OCI-LY1 (cell line): ENCODE data around the gene C8A.

Experiments used
- H2AFZ ChIP-seq: fragments of 200-600 bp; sonication (generic), shearing (Covaris generic); 2 replicates; pipeline ENCODE4 v1.6.0; 2014; ENCODE audit warnings: antibody characterized with exemption, mild to moderate bottlenecking, low read length
- H3F3A ChIP-seq: fragments of 200-600 bp; sonication (generic), shearing (Covaris generic); 2 replicates; pipeline ENCODE4 v1.6.0; 2014; ENCODE audit warnings: mild to moderate bottlenecking, antibody characterized with exemption, low read length, moderate library complexity; ENCODE audit not compliant: insufficient read depth
- H3K27ac ChIP-seq: fragments of 200-600 bp; sonication (generic); 2 replicates; pipeline ENCODE4 v1.5.1; 2014; ENCODE audit warnings: low read length, mixed run types, mild to moderate bottlenecking, low read depth; ENCODE audit not compliant: poor library complexity, severe bottlenecking
- H3K27me3 ChIP-seq: fragments of 200-600 bp; sonication (generic); 2 replicates; pipeline ENCODE4 v1.6.0; 2014; ENCODE audit warnings: antibody characterized with exemption, mild to moderate bottlenecking, low read length, moderate library complexity; ENCODE audit not compliant: insufficient read depth
- H3K36me3 ChIP-seq: fragments of 200-600 bp; sonication (generic); 2 replicates; pipeline ENCODE4 v1.6.1; 2014; ENCODE audit warnings: mild to moderate bottlenecking, antibody characterized with exemption, low read length, moderate library complexity, mixed read lengths; ENCODE audit not compliant: insufficient read depth
- H3K4me1 ChIP-seq: fragments of 200-600 bp; sonication (generic); 2 replicates; pipeline ENCODE4 v1.5.1; 2014; ENCODE audit warnings: mild to moderate bottlenecking, low read length, moderate library complexity; ENCODE audit not compliant: insufficient read depth, severe bottlenecking
- H3K4me2 ChIP-seq: fragments of 200-600 bp; sonication (generic), shearing (Covaris generic); 2 replicates; pipeline ENCODE4 v1.6.1; 2014; ENCODE audit warnings: low read length
- H3K4me3 ChIP-seq: fragments of 200-600 bp; sonication (generic); 2 replicates; pipeline ENCODE4 v1.5.1; 2014; ENCODE audit warnings: low read length, low read depth, mild to moderate bottlenecking, mixed read lengths; ENCODE audit not compliant: poor library complexity, severe bottlenecking
- H3K79me2 ChIP-seq: fragments of 200-600 bp; shearing (Covaris generic); 2 replicates; pipeline ENCODE4 v1.6.1; 2016; ENCODE audit warnings: mixed run types, low read length, mixed read lengths; ENCODE audit not compliant: insufficient read depth
- H3K9ac ChIP-seq: fragments of 200-600 bp; sonication (generic), shearing (Covaris generic); 2 replicates; pipeline ENCODE4 v1.6.1; 2014; ENCODE audit warnings: mild to moderate bottlenecking, low read length, mixed read lengths
- H3K9me2 ChIP-seq: fragments of 200-600 bp; sonication (generic), shearing (Covaris generic); 2 replicates; pipeline ENCODE4 v1.6.1; 2014; ENCODE audit warnings: low read depth, mild to moderate bottlenecking, low read length, mixed read lengths
- H3K9me3 ChIP-seq: fragments of 200-600 bp; shearing (Covaris generic); 2 replicates; pipeline ENCODE4 v1.6.1; 2014; ENCODE audit warnings: low read length, mixed read lengths
- H4K20me1 ChIP-seq: fragments of 200-600 bp; sonication (generic), shearing (Covaris generic); 2 replicates; pipeline ENCODE4 v1.6.0; 2016; ENCODE audit warnings: mild to moderate bottlenecking, low read length; ENCODE audit not compliant: insufficient read depth
- EZH2 ChIP-seq: fragments of 200-600 bp; sonication (generic), shearing (Covaris generic); IDR thresholded peaks from 2 replicates; pipeline ENCODE4 v1.8.0; 2017; ENCODE audit warnings: borderline replicate concordance, mixed run types, mild to moderate bottlenecking, antibody characterized with exemption, low read length, moderate library complexity, mixed read lengths
- TF ChIP-seq, protein P1 (sequence below): fragments of 200-600 bp; sonication (generic), shearing (Covaris generic); IDR thresholded peaks from 2 replicates; pipeline ENCODE4 v1.5.1; 2017; ENCODE audit warnings: mild to moderate bottlenecking, antibody characterized with exemption, low read length, moderate library complexity, mixed read lengths

Gene C8A

GRCh38 chr1:56964349-56965017 lies 109.9 kb downstream of the C8A start:
- Histone ChIP-seq H3K4me1 (no peaks in the 10 kb centered on the region), H2AFZ (no peak overlapping the region), H3K9ac (no peak overlapping the region), H3K36me3 (no peaks in the 10 kb centered on the region), H3K4me3 (no peak overlapping the region), H3K9me2 (no peaks in the 10 kb centered on the region), H4K20me1 (no peaks in the 10 kb centered on the region), H3K4me2 (no peak overlapping the region), H3K27ac (no peak overlapping the region), H3K27me3 (no peaks in the 10 kb centered on the region), H3F3A (no peaks in the 10 kb centered on the region), H3K9me3 (no peaks in the 10 kb centered on the region), H3K79me2 (no peaks in the 10 kb centered on the region)
- TF ChIP-seq, protein P1, sequence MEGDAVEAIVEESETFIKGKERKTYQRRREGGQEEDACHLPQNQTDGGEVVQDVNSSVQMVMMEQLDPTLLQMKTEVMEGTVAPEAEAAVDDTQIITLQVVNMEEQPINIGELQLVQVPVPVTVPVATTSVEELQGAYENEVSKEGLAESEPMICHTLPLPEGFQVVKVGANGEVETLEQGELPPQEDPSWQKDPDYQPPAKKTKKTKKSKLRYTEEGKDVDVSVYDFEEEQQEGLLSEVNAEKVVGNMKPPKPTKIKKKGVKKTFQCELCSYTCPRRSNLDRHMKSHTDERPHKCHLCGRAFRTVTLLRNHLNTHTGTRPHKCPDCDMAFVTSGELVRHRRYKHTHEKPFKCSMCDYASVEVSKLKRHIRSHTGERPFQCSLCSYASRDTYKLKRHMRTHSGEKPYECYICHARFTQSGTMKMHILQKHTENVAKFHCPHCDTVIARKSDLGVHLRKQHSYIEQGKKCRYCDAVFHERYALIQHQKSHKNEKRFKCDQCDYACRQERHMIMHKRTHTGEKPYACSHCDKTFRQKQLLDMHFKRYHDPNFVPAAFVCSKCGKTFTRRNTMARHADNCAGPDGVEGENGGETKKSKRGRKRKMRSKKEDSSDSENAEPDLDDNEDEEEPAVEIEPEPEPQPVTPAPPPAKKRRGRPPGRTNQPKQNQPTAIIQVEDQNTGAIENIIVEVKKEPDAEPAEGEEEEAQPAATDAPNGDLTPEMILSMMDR, result no peak

DNA sequence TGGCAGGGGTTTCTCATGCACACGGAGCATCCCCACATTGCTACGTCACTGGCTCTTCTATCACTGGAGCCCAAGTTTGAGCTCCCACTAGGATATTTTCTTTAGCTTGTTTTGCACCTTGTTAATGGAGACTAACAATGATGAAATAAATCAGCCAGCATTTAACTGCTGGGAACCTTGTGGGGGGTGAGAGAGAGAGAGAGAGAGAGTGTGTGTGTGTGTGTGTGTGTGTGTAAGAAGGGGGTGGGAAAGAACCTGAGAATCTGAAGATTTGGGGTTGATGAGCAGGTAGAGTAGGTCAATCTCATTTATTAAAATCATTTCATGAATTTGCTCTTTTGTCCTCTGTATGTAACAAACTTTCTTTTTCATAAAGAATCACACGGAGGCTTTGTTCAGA lies 110.6 kb downstream of the C8A start:
- H3K79me2 ChIP-seq, result no peaks in the 10 kb centered on the region
- H3K9me2 ChIP-seq, result no peaks in the 10 kb centered on the region
- H2AFZ ChIP-seq, result no peak overlapping the region
- no peak overlapping the region for H3K4me2 ChIP-seq
- H3K4me3 ChIP-seq, result no peak overlapping the region
- H4K20me1 ChIP-seq, result no peaks in the 10 kb centered on the region
- no peaks in the 10 kb centered on the region for H3K27me3 ChIP-seq
- H3K9me3 ChIP-seq, result no peaks in the 10 kb centered on the region
- TF ChIP-seq, protein P1, result no peak
- TF ChIP-seq EZH2, result no peak
- H3K9ac ChIP-seq, result no peak overlapping the region
- no peaks in the 10 kb centered on the region for H3K4me1 ChIP-seq
- no peaks in the 10 kb centered on the region for H3K36me3 ChIP-seq
- no peaks in the 10 kb centered on the region for H3F3A ChIP-seq
- H3K27ac ChIP-seq, result no peak overlapping the region

DNA sequence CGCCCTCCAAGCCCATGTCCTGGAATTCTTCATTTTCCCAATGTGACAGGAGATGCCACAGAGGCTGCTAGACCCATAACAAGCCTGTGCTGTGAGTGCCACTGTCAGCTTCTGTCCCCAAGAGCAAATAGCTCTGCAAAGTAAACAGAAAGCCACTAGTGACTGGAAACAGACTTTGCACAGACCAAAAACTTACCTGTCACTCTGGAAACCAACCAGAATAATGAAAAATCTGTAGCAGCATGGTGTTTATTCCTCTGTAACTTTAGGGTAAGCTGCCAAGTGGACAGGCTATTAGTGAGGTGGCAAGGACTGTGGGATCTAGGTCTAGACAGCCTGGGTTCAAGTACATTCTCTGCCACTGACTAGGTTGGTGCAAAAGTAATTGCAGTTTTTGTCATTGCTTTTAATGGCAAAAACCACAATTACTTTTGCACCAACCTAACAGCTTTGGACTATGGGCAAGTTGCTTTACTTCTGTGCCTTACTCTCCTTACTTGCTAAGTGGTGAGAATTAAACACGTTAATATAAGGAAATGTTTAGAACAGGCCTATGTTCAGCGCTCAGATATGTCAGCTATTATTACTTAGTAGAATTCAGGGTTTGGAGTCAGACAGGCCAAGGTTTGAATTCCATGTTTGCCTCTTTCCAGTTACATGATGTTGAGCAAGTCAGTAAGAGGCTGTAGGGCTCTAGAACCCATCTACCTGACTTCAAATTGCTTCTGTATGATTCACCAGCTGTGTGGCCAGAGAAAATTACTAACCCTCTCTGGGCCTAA lies 111.5 kb downstream of the C8A start, which contains the start of gene C8B:
Gene C8B, minus strand, starts transcription at position 100 of the 782 bp plus-strand sequence. Its CDS starts 67 bp downstream, at position 33.
- TF ChIP-seq, protein P1, result no peak
- TF ChIP-seq EZH2, result no peak
- H3K4me3 ChIP-seq, result no peak within 1 kb of the TSS
- no peaks in the 10 kb centered on the region for H3K27me3 ChIP-seq
- no peaks in the 10 kb centered on the region for H4K20me1 ChIP-seq
- H3K4me1 ChIP-seq, result no peaks in the 10 kb centered on the region
- H3K9me2 ChIP-seq, result no peaks in the 10 kb centered on the region
- H3K4me2 ChIP-seq, result no peak within 1 kb of the TSS
- H3K79me2 ChIP-seq, result no peaks in the 10 kb centered on the region
- H3K27ac ChIP-seq, result no peak within 1 kb of the TSS
- H3K9ac ChIP-seq, result no peak within 1 kb of the TSS
- H3K36me3 ChIP-seq, result no peaks in the 10 kb centered on the region
- H3F3A ChIP-seq, result no peaks in the 10 kb centered on the region
- no peaks in the 10 kb centered on the region for H3K9me3 ChIP-seq
- no peak within 1 kb of the TSS for H2AFZ ChIP-seq
